ENCODE measurements around the gene EDN2.

GRCh38 chr1:41481109-41481775, 3.2 kb downstream of the EDN2 start:
- no peak for TF ChIP-seq EZH2 (IDR thresholded peaks at IDR 0.05; ENCODE audit: insufficient read depth, poor library complexity, severe bottlenecking)
- no peak for TF ChIP-seq EZH2phosphoT487 (IDR thresholded peaks at IDR 0.05; ENCODE audit: insufficient read depth, low read depth)
